ENCODE results near the gene FZR1. TPM values are rescaled to one million over a fixed set of nuclear protein-coding genes. Genes with fewer than 3 reads are reported as not detected.

Gene FZR1
- total and polyA plus RNA-seq, 2 of the 13 experiments (the other 11 are each of a cell fraction or from before 2014, with no cell fraction given), result 29.0 to 30.8 TPM

DNA sequence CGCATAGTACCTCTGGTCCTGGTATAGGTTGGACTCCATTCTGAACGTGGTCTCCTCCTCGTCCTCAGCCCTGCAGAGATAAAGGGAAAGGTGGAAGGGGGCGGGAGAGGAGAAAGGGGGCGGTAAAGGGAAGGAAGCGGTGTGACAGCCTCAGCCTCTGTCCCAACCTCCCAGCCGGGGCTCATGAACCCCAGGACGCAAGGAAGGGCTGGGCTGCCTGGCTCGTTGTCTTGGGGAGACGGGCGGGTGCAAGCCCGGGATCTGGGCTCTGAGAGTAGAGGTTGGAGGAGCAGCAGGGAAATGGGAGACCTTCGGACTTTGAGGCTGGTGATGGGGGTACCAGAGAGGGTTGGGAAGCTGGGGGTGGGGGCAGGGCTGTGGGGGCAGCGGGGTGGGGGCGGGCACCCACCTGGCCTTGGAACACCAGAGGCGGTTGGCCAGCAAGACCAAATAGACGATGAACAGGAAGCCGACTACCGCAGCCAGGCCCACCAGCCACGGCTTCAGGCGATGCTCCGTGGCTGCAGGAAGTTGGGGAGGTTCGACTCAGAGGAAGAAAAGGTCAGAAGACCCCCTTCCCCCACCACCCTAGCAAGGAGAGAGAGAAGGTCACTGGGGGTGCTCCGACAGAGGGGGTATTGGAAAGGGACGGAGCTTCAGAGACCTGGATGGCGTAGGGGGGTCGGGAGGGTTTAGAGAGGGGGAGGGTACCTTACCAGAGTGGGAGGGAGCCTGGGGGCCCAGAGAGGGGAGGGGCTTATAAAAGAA, 27.5 kb upstream of the FZR1 start:
- CTCF ChIA-PET (ENCODE audit: low intra/inter-chr PET ratio, low total read pairs), result no interaction called here
- Histone ChIP-seq H3K9ac (ENCODE audit: insufficient read depth, low read depth, low read length) (no peak overlapping the region), H3K4me2 (ENCODE audit: low read depth, low read length) (no peak overlapping the region), H3K36me3 (replicated peaks in 1 of 2; ENCODE audit: control insufficient read depth in 1 of 2, insufficient read depth in 2 of 2, low read length in 2 of 2) (no peaks in the 10 kb centered on the region), H3K27me3 (ENCODE audit: control insufficient read depth in 1 of 2, insufficient read depth in 2 of 2, low read length in 2 of 2) (no peaks in the 10 kb centered on the region), H3K4me1 (ENCODE audit: insufficient read depth, low read length) (peaks cover 29% of the 10 kb centered on the region), H3K4me3 (replicated peaks in 1 of 3; ENCODE audit: insufficient read depth in 1 of 3, low read depth in 2 of 3, low read length in 3 of 3) (no peak overlapping the region), H3K27ac (ENCODE audit: extremely low read length, insufficient read depth, low read length) (no peak overlapping the region), H2AFZ (ENCODE audit: low read length) (no peak overlapping the region), H3K79me2 (ENCODE audit: insufficient read depth, low read length) (no peaks in the 10 kb centered on the region), H3K9me3 (ENCODE audit: low read length) (no peaks in the 10 kb centered on the region), H4K20me1 (ENCODE audit: insufficient read depth, low read length) (no peaks in the 10 kb centered on the region)
- ATAC-seq, result no peak
- DNase-seq (ENCODE audit: low spot score), result no peak
- 84% methylated on average over 27 of the region's 27 CpGs for WGBS (ENCODE audit: low lambda C conversion rate)
- TF ChIP-seq, protein P1, sequence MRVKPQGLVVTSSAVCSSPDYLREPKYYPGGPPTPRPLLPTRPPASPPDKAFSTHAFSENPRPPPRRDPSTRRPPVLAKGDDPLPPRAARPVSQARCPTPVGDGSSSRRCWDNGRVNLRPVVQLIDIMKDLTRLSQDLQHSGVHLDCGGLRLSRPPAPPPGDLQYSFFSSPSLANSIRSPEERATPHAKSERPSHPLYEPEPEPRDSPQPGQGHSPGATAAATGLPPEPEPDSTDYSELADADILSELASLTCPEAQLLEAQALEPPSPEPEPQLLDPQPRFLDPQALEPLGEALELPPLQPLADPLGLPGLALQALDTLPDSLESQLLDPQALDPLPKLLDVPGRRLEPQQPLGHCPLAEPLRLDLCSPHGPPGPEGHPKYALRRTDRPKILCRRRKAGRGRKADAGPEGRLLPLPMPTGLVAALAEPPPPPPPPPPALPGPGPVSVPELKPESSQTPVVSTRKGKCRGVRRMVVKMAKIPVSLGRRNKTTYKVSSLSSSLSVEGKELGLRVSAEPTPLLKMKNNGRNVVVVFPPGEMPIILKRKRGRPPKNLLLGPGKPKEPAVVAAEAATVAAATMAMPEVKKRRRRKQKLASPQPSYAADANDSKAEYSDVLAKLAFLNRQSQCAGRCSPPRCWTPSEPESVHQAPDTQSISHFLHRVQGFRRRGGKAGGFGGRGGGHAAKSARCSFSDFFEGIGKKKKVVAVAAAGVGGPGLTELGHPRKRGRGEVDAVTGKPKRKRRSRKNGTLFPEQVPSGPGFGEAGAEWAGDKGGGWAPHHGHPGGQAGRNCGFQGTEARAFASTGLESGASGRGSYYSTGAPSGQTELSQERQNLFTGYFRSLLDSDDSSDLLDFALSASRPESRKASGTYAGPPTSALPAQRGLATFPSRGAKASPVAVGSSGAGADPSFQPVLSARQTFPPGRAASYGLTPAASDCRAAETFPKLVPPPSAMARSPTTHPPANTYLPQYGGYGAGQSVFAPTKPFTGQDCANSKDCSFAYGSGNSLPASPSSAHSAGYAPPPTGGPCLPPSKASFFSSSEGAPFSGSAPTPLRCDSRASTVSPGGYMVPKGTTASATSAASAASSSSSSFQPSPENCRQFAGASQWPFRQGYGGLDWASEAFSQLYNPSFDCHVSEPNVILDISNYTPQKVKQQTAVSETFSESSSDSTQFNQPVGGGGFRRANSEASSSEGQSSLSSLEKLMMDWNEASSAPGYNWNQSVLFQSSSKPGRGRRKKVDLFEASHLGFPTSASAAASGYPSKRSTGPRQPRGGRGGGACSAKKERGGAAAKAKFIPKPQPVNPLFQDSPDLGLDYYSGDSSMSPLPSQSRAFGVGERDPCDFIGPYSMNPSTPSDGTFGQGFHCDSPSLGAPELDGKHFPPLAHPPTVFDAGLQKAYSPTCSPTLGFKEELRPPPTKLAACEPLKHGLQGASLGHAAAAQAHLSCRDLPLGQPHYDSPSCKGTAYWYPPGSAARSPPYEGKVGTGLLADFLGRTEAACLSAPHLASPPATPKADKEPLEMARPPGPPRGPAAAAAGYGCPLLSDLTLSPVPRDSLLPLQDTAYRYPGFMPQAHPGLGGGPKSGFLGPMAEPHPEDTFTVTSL (CRISPR knock-in tag; IDR thresholded peaks at IDR 0.05; ENCODE audit: borderline replicate concordance), result no peak
- TF ChIP-seq ZC3H4 (CRISPR knock-in tag; IDR thresholded peaks at IDR 0.05; ENCODE audit: borderline replicate concordance) (no peak), ZNF552 (CRISPR knock-in tag; IDR thresholded peaks at IDR 0.05; ENCODE audit: borderline replicate concordance) (no peak), RBAK (CRISPR knock-in tag; IDR thresholded peaks at IDR 0.05) (no peak), ZBTB42 (CRISPR knock-in tag; IDR thresholded peaks at IDR 0.05) (no peak), NR2F6 (IDR thresholded peaks at IDR 0.05) (no peak), NR2F6 (CRISPR knock-in tag; IDR thresholded peaks at IDR 0.05) (no peak)
- TF ChIP-seq, protein P2, sequence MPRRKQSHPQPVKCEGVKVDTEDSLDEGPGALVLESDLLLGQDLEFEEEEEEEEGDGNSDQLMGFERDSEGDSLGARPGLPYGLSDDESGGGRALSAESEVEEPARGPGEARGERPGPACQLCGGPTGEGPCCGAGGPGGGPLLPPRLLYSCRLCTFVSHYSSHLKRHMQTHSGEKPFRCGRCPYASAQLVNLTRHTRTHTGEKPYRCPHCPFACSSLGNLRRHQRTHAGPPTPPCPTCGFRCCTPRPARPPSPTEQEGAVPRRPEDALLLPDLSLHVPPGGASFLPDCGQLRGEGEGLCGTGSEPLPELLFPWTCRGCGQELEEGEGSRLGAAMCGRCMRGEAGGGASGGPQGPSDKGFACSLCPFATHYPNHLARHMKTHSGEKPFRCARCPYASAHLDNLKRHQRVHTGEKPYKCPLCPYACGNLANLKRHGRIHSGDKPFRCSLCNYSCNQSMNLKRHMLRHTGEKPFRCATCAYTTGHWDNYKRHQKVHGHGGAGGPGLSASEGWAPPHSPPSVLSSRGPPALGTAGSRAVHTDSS (CRISPR knock-in tag; conservative IDR thresholded peaks at IDR 0.05), result no peak
- TF ChIP-seq, protein P3, sequence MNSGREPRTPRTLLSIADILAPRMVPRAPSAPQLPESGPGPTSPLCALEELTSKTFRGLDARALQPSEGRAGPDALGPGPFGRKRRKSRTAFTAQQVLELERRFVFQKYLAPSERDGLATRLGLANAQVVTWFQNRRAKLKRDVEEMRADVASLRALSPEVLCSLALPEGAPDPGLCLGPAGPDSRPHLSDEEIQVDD (CRISPR knock-in tag; IDR thresholded peaks at IDR 0.05; ENCODE audit: borderline replicate concordance), result no peak
- no peak for FAIRE-seq
- in situ Hi-C loops (cut with HindIII; ENCODE audit: extremely low pct_ligation_motif_present, low pct_unique_long_range_greater_than_20kb) (no loop called here), intact Hi-C loops (cut with micrococcal nuclease; ENCODE audit: unreplicated experiment) (no loop called here)
- POLR2A ChIA-PET, result interaction anchor here (1.8 to 3.0 kb wide), 3 partner anchors 22 to 194 kb away, joined by 6 to 24 read pairs (median 8); partner anchors contain the start of gene DOHH
- BruUV-seq (replicated peaks), result no TSS peak

Data from HepG2 (cell line).